HG03064 (cell line): ENCODE data around the gene FBXL13.
A peak's percentile ranks its signal among the peaks of the same experiment; 100 is the strongest.
"Not testable (repeated sequence)": the region's sequence is repeated elsewhere in the genome, so short reads cannot be mapped to it uniquely, and the experiment has no call there.

Experiments used
- ATAC-seq: cut with Tn5 transposase; IDR thresholded peaks from one replicate; pipeline ENCODE4 v1.9.1; 2021; ENCODE audit warnings: low read depth; ENCODE audit not compliant: unreplicated experiment

The FBXL13 gene

DNA sequence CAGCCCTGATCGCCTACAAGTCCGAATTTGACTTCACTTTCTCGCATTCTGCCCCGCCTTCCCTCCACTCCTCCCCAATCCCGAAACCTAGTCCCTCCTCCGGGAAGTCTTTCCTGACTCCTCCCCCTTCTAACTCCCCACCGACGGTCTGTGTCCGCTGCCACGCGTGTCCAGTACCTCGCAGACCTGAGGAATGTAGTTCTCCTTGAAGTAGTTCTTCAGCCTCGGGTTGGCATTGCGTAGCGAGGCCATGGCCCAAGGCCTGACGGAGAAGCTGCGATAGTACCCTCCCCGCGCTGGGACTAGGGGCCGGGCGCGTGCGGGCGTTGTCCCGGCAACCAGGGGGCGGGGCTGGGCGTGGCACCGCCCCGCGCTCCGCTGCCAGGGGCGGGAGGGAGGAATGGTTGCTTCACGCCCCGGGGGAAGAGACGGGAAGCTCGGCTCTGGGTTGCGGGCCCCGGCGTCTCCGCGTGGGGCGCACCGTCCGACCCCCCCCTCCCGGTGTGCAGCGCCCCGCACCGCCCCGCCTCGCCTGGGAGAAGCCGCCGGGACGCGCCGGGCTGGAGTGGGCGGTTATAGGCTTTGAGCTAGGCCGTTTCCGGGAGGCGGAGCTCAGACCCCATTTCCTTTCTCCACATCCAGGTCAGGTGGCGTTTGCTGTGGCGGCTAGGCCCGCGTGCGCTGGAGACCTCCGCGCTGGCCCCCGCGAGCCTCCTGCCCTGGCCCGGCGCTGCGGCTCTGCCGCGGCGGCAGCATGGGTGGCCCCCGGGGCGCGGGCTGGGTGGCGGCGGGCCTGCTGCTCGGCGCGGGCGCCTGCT lies at the start of gene FBXL13, which contains the start of gene ARMC10:
Gene FBXL13 (minus strand): TSS at position 278 of the 818 bp plus-strand sequence.
Gene ARMC10 (plus strand): TSS at position 622 of the 818 bp plus-strand sequence. CDS start 133 bp downstream, at position 755.
- peak; percentile 91 for ATAC-seq

GRCh38 chr7:103123529-103123928 lies 48.9 kb upstream of the FBXL13 start:
- ATAC-seq: no peak

DNA sequence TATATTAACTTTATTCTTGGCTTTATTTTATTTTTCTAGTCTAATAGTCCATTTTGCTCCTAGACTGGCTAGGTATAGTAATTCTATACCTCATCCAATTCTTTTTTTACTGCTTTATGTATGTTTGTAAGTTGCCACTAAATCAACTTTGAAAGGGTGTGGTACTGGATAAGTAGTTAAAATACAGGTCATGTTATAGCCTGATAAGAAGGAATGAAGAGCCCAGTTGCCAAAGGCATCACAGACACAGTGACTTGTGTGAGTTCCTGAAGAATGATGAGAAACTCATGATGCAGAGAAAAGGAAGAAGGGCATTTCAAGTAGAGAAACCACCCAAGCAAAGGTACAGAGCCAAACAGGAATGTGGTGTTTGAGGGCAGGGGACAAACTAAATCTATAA lies 47.0 kb upstream of the FBXL13 start:
- no peak for ATAC-seq

DNA sequence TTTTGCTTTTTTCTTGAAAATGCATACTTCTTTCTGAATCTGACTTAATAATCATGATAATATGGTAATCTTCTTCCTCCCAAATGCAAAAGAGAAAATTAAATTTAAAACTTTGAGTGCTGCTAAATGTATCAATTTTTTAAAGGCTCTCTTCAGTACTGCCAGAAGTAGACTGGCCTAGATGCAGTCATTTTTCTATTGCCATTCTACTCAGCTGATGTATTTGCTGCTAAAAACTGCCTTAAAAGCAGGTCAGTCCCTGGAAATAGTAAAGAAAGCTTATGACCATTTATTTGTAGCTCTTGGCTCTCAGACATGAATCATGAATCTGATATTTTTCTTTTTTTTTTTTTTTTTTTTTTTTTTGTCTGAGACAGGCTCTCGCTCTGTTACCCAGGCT lies 45.8 kb upstream of the FBXL13 start:
- no peak for ATAC-seq

- no peak for ATAC-seq
Observed at GRCh38 chr7:103119791-103120291, 45.2 kb upstream of the FBXL13 start.

DNA sequence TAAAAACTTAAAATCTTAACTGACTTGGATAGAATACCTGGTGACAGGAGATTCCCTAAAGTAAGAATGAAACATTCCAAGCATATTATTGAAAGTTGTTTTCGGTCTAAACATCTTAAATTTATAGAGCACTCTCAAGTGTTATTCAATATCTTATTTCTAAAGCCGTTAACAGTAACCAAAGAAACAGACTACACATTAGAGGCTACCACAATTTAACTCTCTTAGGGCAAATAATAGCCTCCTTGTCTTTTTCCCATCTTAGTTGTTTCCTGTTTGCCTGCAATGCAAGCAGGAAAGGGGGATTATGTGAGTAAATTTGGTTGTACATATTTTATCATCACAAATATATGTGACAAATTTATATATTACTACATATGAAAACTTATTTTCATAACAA lies 42.9 kb upstream of the FBXL13 start:
- ATAC-seq: no peak

- no peak for ATAC-seq
Observed at GRCh38 chr7:103116991-103117390, 42.4 kb upstream of the FBXL13 start.

DNA sequence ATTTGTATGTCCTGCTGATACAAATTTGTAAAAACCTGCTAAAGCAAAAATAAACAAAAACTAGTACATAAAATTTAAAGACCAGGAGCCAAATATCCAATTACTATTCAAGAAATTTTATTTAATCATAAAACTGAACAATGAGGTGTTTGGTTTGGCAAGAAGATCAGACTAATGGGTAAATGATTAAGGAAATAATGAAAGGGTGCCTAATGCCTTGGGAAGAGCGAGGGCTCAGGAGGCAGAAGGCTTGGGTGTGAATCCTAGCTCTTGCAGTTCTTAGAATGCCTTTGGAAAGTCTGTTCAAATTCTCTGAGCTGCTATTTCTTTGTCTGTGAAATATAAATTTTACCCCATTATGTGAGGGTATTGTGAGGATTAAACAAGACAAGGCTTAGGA lies 41.9 kb upstream of the FBXL13 start:
- ATAC-seq: no peak

- ATAC-seq: no peak
Observed at GRCh38 chr7:103115771-103116170, 41.2 kb upstream of the FBXL13 start.

DNA sequence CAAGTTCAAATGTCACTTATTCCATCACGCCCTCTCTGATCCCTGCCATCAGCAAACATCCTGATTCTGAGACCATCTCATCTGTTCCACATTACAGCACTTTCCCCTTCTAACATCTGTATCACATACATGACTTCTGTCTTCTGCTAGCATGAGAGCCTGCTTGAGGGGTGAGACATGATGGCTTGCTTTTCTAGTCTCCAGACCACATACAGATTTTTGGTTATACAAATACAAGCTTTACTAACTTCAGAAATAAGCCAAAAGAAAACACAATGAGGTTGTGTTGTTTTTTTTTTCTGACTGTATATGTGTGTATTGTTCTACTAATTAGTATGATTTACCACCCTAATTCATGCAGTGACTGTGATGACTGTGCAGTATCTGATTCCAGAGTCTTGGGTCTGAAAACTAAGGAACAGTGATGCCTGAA lies 40.0 kb upstream of the FBXL13 start:
- ATAC-seq: no peak

DNA sequence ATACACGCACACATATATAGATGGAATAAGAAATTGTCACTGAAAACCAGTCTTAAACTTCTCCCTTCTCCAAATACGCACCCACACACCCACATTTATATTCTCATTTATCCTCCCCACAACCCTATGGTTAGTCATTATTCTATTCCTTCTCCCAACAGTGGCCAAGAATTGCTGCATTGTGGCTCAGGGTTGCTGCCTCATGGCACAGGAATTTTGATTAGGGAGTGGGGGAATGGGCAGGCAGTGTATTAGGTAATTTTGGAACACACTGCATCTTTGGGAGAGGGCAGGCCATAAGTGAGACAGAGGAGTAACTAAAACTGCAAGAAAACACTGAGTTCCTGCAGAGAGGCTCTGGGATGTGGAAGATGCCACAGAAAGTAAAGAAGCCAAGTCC lies 38.6 kb upstream of the FBXL13 start:
- ATAC-seq: no peak

DNA sequence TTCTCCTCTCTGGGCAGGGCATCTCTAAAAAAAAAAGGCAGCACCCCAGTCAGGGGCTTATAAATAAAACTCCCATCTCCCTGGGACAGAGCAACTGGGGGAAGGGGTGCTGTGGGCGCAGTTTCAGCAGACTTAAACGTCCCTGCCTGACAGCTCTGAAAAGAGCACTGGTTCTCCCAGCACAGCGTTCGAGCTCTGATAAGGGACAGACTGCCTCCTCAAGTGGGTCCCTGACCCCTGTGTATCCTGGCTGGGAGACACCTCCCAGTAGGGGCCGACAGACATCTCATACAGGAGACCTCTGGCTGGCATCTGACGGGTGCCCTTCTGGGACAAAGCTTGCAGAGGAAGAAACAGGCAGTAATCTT lies 32.1 kb upstream of the FBXL13 start:
- not testable (repeated sequence) for ATAC-seq

DNA sequence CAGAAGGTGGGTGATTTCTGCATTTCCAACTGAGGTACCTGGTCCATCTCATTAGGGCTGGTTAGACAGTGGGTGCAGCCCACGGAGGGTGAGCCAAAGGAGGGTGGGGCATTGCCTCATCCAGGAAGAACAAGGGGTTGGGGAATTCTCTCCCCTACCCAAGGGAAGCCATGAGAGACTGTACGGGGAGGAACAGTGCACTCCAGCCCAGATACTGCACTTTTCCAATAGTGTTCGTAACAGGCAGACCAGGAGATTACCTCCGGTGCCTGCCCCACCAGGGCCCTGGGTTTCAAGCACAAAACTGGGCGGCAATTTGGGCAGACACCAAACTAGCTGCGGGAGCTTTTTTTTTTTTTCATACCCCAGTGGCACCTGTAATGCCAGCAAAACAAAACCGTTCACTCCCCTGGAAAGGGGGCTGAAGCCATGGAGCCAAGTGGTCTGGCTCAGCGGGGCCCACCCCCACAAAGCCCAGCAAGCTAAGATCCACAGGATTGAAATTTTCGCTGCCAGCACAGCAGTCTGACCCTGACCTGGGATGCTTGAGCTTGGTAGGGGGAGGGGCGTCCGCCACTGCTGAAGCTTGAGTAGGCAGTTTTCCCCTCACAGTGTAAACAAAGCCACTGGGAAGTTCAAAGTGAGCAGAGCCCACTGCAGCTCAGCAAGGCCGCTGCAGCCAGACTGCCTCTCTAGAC lies 31.6 kb upstream of the FBXL13 start:
- ATAC-seq: no peak

GRCh38 chr7:103101543-103101942 lies 26.9 kb upstream of the FBXL13 start:
- ATAC-seq: no peak

DNA sequence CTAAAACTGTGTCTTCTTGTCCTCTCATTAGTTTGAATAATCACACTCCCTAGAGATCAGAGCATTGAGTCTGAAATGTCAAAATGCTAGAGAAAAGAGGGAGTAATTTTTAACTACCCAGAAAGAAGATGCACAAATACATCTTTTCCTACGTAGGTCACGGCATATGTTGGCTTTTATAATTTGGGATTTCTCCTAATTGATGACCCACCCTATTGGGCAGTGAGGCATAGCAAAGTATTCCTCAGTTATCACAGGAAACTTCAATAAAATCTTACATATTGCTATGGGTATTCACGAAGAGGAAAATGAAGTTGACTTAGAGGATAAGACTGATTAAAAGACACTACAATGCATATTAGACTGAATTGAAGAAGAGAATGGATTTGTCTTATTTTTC lies 25.8 kb upstream of the FBXL13 start:
- ATAC-seq: no peak

GRCh38 chr7:103097041-103097440 lies 22.4 kb upstream of the FBXL13 start:
- no peak for ATAC-seq

GRCh38 chr7:103095558-103095957 lies 21.0 kb upstream of the FBXL13 start:
- ATAC-seq: not testable (repeated sequence)

- ATAC-seq: no peak
Observed at GRCh38 chr7:103094102-103094501, 19.5 kb upstream of the FBXL13 start.

DNA sequence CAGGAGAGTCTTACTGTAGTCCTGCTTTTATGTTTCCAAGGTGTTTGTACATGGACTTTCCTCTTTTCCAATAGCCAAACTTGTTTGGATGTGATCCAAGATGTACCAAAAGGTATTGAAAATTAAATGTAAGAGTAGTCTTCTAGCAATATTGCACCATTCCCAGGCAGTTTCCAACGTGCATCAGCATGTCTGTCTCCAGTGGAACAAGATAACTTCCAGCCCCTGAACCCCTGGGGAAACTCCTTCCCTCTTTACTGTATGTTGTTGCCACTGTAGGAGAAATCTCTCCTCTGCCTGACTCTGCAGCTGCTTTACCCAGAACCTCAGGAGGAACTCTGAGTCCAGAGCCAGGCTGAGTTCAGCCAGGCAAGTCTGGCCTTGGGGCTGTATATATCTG lies 18.8 kb upstream of the FBXL13 start:
- ATAC-seq: no peak

DNA sequence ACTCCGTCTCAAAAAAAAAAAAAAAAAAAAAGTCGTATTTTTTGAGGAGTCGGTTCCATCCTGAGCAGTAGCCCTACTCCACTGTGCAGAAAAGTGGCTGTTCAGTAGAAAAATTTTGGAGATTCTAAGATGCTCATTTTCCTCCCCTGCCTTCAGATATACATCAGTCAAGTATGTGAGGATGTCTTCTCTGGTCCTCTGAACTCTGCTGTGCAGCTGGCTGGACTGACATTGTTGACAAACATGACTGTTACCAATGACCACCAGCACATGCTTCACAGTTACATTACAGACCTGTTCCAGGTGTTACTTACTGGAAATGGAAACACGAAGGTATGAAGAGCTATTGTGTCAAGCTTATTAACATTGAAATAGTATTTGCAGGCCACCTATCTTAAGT lies 17.7 kb upstream of the FBXL13 start:
- ATAC-seq: not testable (repeated sequence)

- no peak for ATAC-seq
Observed at GRCh38 chr7:103083210-103083609, 8.6 kb upstream of the FBXL13 start.

DNA sequence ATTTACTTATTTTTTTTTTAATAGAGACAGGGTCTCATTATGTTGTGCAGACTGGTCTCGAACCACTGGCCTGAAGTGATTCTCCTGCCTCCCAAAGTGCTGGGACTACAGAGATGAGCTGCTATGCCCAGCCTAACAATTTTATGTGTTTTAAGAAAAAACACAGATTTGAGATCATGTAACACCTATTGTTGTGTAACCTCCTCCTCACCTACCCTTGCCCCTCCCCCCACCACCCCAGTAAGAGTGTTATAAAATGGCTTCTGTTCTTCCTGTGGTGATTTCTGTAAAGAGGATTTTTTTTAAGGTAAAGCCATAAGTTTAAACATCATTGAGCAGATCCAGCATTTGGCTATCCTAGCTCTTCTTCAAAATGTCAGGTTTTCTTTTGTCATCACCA lies 7.9 kb upstream of the FBXL13 start:
- ATAC-seq: no peak
